GM12892 (cell line): ENCODE data around the gene PHEX.

ENCODE experiments used
- POLR2A ChIP-seq: IDR thresholded peaks from 2 replicates; pipeline ENCODE4 v1.6.1; 2011; ENCODE audit warnings: low read depth, low read length, control low read depth
- POLR2AphosphoS5 ChIP-seq: IDR thresholded peaks from 2 replicates; pipeline ENCODE4 v1.6.1; 2011; ENCODE audit warnings: low read depth, low read length, control low read depth
- TAF1 ChIP-seq: IDR thresholded peaks from 2 replicates; pipeline ENCODE4 v1.6.1; 2011; ENCODE audit warnings: low read depth, mild to moderate bottlenecking, control low read depth, low read length, borderline replicate concordance

- TF ChIP-seq POLR2A, result no peak
- TF ChIP-seq TAF1, result no peak
- TF ChIP-seq POLR2AphosphoS5, result no peak
Observed at GRCh38 chrX:22196149-22196548, 164.0 kb downstream of the PHEX start.
